HEK293 (cell line): Measurements from ENCODE around the gene DES.

Experiments used
- CTCF ChIP-seq: fragments of 450-650 bp; formaldehyde crosslinking; IDR thresholded peaks from 2 replicates; pipeline ENCODE4 v1.5.1; 2016; ENCODE audit warnings: missing biosample characterization, missing genetic modification characterization
- HOXA7 ChIP-seq: sonication (generic); formaldehyde crosslinking; IDR thresholded peaks from 2 replicates; pipeline ENCODE4 v1.8.1; 2022; ENCODE audit warnings: missing genetic modification reagents, borderline replicate concordance
- MEIS1 ChIP-seq: sonication (generic); formaldehyde crosslinking; IDR thresholded peaks from 2 replicates; pipeline ENCODE4 v1.8.1; 2022; ENCODE audit warnings: missing genetic modification reagents, mild to moderate bottlenecking, borderline replicate concordance
- SP2 ChIP-seq: fragments of 450-650 bp; formaldehyde crosslinking; IDR thresholded peaks from 2 replicates; pipeline ENCODE4 v1.5.1; 2016; ENCODE audit warnings: missing biosample characterization, missing genetic modification characterization
- ZEB2 ChIP-seq: fragments of 450-650 bp; formaldehyde crosslinking; IDR thresholded peaks from 2 replicates; pipeline ENCODE4 v1.5.1; 2016; ENCODE audit warnings: missing biosample characterization, missing genetic modification characterization
- ZNF10 ChIP-seq: fragments of 450-650 bp; formaldehyde crosslinking; IDR thresholded peaks from 2 replicates; pipeline ENCODE4 v1.5.1; 2017; ENCODE audit warnings: missing biosample characterization, missing genetic modification characterization
- ZNF19 ChIP-seq: fragments of 450-650 bp; formaldehyde crosslinking; IDR thresholded peaks from 2 replicates; pipeline ENCODE4; 2016; ENCODE audit warnings: missing biosample characterization, missing genetic modification characterization, low read depth
- ZNF239 ChIP-seq: fragments of 450-650 bp; formaldehyde crosslinking; IDR thresholded peaks from 2 replicates; pipeline ENCODE4 v1.5.1; 2016; ENCODE audit warnings: missing biosample characterization, missing genetic modification characterization
- ZNF398 ChIP-seq: fragments of 450-650 bp; formaldehyde crosslinking; IDR thresholded peaks from 2 replicates; pipeline ENCODE4 v1.5.1; 2017; ENCODE audit warnings: missing biosample characterization, missing genetic modification characterization
- ZNF549 ChIP-seq: fragments of 450-650 bp; IDR thresholded peaks from 2 replicates; pipeline ENCODE4 v1.5.1; 2018; ENCODE audit warnings: missing biosample characterization, missing genetic modification characterization, mild to moderate bottlenecking, inconsistent platforms, moderate library complexity
- ZNF785 ChIP-seq: fragments of 450-650 bp; formaldehyde crosslinking; IDR thresholded peaks from 2 replicates; pipeline ENCODE4 v1.5.1; 2016; ENCODE audit warnings: missing biosample characterization, missing genetic modification characterization
- TF ChIP-seq, protein P1 (sequence below): sonication (generic); formaldehyde crosslinking; IDR thresholded peaks from 2 replicates; pipeline ENCODE4 v1.8.1; 2022; ENCODE audit warnings: mild to moderate bottlenecking, moderate library complexity, missing genetic modification reagents
- TF ChIP-seq, protein P2 (sequence below): fragments of 450-650 bp; formaldehyde crosslinking; IDR thresholded peaks from 2 replicates; pipeline ENCODE4 v1.5.1; 2016; ENCODE audit warnings: missing biosample characterization, missing genetic modification characterization

DNA sequence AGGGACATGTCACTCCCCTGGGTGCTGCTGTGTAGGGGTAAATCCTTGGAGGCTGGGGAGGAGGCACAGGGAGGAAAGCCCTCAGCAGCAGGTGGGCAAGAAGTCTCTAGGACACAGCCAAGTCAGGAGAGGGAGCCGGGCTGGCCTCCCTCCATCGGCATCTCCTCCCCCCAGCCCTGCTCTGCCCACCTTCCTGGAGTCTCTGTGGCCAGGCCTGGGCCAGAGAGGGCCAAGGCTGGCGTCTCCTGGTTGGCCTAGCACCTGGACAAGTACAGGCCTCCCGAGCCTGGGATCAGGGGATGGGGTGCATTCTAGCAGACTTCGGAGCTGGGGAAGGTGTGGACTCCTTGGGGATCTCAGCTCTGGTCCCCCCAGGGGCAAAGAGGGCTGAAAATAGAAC is 18.3 kb downstream of the DES start:
- no peak for TF ChIP-seq CTCF
- no peak for TF ChIP-seq ZNF10 (tag by site-specific recombination)
- TF ChIP-seq, protein P1, sequence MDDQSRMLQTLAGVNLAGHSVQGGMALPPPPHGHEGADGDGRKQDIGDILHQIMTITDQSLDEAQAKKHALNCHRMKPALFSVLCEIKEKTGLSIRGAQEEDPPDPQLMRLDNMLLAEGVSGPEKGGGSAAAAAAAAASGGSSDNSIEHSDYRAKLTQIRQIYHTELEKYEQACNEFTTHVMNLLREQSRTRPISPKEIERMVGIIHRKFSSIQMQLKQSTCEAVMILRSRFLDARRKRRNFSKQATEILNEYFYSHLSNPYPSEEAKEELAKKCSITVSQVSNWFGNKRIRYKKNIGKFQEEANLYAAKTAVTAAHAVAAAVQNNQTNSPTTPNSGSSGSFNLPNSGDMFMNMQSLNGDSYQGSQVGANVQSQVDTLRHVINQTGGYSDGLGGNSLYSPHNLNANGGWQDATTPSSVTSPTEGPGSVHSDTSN, result no peak
- TF ChIP-seq ZNF785 (tag by site-specific recombination), result no peak
- TF ChIP-seq ZNF239 (tag by site-specific recombination), result no peak
- TF ChIP-seq MEIS1 (CRISPR knock-in tag), result no peak
- no peak for TF ChIP-seq HOXA7
- no peak for TF ChIP-seq SP2 (tag by site-specific recombination)
- TF ChIP-seq, protein P2, sequence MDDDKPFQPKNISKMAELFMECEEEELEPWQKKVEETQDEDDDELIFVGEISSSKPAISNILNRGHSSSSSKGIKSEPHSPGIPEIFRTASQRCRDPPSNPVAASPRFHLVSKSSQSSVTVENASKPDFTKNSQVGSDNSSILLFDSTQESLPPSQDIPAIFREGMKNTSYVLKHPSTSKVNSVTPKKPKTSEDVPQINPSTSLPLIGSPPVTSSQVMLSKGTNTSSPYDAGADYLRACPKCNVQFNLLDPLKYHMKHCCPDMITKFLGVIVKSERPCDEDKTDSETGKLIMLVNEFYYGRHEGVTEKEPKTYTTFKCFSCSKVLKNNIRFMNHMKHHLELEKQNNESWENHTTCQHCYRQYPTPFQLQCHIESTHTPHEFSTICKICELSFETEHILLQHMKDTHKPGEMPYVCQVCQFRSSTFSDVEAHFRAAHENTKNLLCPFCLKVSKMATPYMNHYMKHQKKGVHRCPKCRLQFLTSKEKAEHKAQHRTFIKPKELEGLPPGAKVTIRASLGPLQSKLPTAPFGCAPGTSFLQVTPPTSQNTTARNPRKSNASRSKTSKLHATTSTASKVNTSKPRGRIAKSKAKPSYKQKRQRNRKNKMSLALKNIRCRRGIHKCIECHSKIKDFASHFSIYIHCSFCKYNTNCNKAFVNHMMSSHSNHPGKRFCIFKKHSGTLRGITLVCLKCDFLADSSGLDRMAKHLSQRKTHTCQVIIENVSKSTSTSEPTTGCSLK (tag by site-specific recombination), result no peak
- no peak for TF ChIP-seq ZEB2 (tag by site-specific recombination)
- TF ChIP-seq ZNF398 (tag by site-specific recombination), result no peak
- no peak for TF ChIP-seq ZNF549 (tag by site-specific recombination)
- TF ChIP-seq ZNF19, result no peak
